ENCODE results near the gene SRPX. TPM values are rescaled to one million over a fixed set of nuclear protein-coding genes. Genes with fewer than 3 reads are reported as not detected.

SRPX gene
- total RNA-seq, 2 donors from 2014 or later = 75.7 to 81.8 TPM

- H3K4me3 ChIP-seq = no peak overlapping the region
- H3K9me3 ChIP-seq = no peaks in the 10 kb centered on the region
- no peaks in the 10 kb centered on the region for H3K4me1 ChIP-seq
- no peak for TF ChIP-seq CTCF (IDR thresholded peaks at IDR 0.05)
- H3K27ac ChIP-seq = no peak overlapping the region
- no peaks in the 10 kb centered on the region for H3K27me3 ChIP-seq
- H3K36me3 ChIP-seq = no peaks in the 10 kb centered on the region
- no peak for DNase-seq (ENCODE audit: low spot score)
Measured at GRCh38 chrX:38149016-38149415, 71.7 kb downstream of the SRPX start.

DNA sequence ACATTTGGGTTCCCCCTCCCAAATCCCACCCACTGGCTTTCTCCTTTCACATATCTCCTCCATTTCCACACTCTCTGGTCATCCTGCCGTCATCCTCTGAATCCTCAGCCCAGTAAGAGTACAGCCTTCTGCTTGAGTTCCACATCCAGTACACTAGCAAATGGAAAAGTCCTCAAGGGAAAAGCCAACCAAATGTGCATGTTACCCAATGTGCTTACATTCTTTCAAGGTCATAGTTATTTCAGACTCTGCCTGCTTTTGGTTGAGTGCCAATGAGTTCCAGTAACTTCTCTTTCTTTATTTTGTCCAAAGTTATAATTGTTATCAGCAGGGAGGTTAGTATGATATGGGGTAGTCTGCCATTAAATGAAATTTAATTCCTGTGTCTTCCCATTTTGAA lies 78.1 kb downstream of the SRPX start:
- Histone ChIP-seq H3K4me3 (no peak overlapping the region), H3K36me3 (no peaks in the 10 kb centered on the region), H3K27ac (no peak overlapping the region), H3K4me1 (no peaks in the 10 kb centered on the region), H3K9me3 (no peaks in the 10 kb centered on the region), H3K27me3 (no peaks in the 10 kb centered on the region)
- no peak for DNase-seq (ENCODE audit: low spot score)
- TF ChIP-seq CTCF (IDR thresholded peaks at IDR 0.05) = no peak

DNA sequence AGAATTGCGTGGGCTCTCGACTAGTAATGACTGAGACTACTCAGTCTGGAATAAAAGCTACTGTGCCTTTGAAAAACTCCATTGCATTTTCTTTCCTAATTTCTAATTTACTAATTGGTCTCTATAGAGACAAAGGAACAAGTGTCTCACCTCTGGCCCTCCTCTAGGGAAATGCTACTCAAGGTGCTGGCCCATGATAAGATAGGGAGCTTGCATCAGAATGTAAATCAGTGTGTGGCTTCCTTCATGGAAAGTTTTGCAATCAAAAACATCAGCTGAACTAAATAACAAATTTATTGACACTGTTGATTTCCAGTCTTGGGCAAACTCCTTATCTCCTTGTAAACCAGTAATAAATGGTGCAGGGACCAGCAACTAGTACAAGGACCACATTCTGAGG lies 81.8 kb downstream of the SRPX start:
- Histone ChIP-seq H3K9me3 (no peaks in the 10 kb centered on the region), H3K27ac (no peak overlapping the region), H3K36me3 (no peaks in the 10 kb centered on the region), H3K4me1 (no peaks in the 10 kb centered on the region), H3K27me3 (peaks cover 0 to 4% of the 10 kb centered on the region in 2 donors), H3K4me3 (no peak overlapping the region)
- DNase-seq (ENCODE audit: low spot score) = no peak
- no peak for TF ChIP-seq CTCF (IDR thresholded peaks at IDR 0.05)

DNA sequence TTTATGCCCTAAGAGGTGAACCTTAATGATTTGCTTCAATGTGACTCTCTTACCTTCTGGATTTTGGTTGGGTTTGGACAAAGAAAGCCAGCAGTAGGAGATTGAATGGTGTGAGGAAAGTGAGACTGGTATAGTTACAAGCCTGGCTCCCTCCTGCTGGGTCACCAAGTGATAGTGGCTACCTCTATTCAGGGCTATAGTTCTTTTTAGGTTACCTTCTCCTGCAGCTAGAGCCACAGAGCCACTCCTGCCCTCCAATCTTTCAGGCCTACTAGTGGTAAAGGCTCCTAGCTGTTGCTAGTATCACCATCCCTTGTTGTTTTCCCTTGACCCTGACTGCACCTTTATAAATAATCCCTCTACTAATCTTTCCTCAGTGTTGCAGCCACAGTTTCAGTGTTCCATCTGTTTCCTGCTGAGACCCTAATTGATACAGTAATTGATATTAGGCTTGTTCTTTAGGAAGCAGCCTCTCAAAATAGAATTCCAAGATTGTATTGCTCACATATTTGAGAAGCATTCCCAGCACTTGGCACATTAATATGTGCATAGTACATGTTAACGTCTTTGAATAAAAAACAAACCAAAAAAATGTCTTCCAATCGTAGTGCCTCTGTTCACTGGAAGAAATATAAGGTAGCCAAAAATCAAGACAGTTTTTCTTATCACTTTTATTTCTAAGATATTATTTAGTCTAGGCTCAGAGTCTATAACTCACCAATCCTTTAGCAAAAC lies 82.3 kb downstream of the SRPX start:
- H3K4me3 ChIP-seq = no peak overlapping the region
- no peaks in the 10 kb centered on the region for H3K9me3 ChIP-seq
- H3K36me3 ChIP-seq = no peaks in the 10 kb centered on the region
- H3K27ac ChIP-seq = no peak overlapping the region
- DNase-seq (ENCODE audit: low spot score) = no peak
- no peaks in the 10 kb centered on the region for H3K4me1 ChIP-seq
- H3K27me3 ChIP-seq = peaks cover 0 to 4% of the 10 kb centered on the region in 2 donors
- no peak for TF ChIP-seq CTCF (IDR thresholded peaks at IDR 0.05)

GRCh38 chrX:38129366-38129765 lies 91.3 kb downstream of the SRPX start:
- Histone ChIP-seq H3K27me3 (no peaks in the 10 kb centered on the region), H3K27ac (no peak overlapping the region), H3K4me3 (no peak overlapping the region), H3K36me3 (no peaks in the 10 kb centered on the region), H3K9me3 (no peaks in the 10 kb centered on the region), H3K4me1 (no peaks in the 10 kb centered on the region)
- no peak for DNase-seq (ENCODE audit: low spot score)
- no peak for TF ChIP-seq CTCF (IDR thresholded peaks at IDR 0.05)

DNA sequence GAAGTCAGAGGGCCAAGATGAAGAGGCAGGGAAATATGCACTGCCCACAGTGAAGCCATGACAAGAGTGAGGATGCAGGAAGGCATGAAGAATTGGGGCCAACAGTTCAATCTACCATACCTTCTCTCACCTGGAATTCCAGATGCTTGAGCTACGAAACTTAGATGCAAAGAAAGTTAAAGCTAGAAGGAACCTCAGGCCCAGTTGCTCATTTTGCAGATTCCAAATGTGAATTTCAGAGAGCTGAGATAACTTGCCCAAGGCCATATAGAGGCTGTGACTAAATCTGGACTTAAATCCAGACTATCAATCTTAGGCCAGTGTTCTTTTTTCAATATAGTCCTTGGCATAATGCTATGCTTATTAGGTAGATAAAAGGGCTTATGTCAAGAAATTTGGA lies 92.7 kb downstream of the SRPX start:
- Histone ChIP-seq H3K27me3 (no peaks in the 10 kb centered on the region), H3K9me3 (no peaks in the 10 kb centered on the region), H3K4me3 (no peak overlapping the region), H3K36me3 (no peaks in the 10 kb centered on the region), H3K27ac (no peak overlapping the region), H3K4me1 (no peaks in the 10 kb centered on the region)
- no peak for DNase-seq (ENCODE audit: low spot score)
- no peak for TF ChIP-seq CTCF (IDR thresholded peaks at IDR 0.05)
